ENCODE results near the gene GABARAPL2. TPM values are rescaled to one million over a fixed set of nuclear protein-coding genes. Genes with fewer than 3 reads are reported as not detected.
"Not testable (repeated sequence)": the region's sequence is repeated elsewhere in the genome, so short reads cannot be mapped to it uniquely, and the experiment has no call there.

The GABARAPL2 gene
- total and polyA plus RNA-seq, 2 experiments from 2014 or later: 47.8 to 130 TPM

DNA sequence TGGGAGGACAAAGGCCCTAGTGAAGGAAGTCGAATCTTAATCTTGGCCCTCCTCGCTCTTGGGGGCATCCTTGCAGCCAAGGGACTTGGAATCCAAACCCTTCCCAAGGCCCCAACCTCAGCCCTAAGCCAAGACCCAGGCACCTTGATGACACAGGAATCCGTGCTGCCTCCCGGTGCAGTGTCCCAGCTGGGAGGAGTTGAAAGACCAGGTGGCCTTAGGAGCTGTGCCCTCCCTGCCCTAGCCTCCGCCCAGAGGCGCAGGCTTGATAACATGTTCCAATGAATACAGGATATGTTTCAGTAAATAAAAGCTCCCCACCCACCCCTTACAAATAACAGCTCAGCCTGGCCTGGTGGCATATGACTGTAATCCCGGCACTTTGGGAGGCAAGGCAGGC is 30.3 kb upstream of the GABARAPL2 start, which contains the start of gene CHST5:
CHST5 (minus strand) TSS at position 208 of the 400 bp plus-strand sequence. CDS start 5,724 bp downstream, outside the sequence.
- H3K36me3 ChIP-seq (ENCODE audit: insufficient read depth): no peaks in the 10 kb centered on the region
- peaks cover 9% of the 10 kb centered on the region; the same call in 1 of the 3 replicates for H3K4me1 Mint-ChIP-seq
- peak within 1 kb of the TSS; percentile 93 for H2AFZ ChIP-seq
- H3K9me3 Mint-ChIP-seq: no peaks in the 10 kb centered on the region
- H3K4me2 ChIP-seq: no peak within 1 kb of the TSS
- H3K4me3 ChIP-seq: peak within 1 kb of the TSS; percentile 28; the same call in 1 of the 2 replicates
- H3K9me2 ChIP-seq (ENCODE audit: insufficient read depth): no peaks in the 10 kb centered on the region
- no peak within 1 kb of the TSS for H3K4me3 Mint-ChIP-seq
- peak within 1 kb of the TSS; percentile 31; the same call in 1 of the 2 replicates for H3K27ac Mint-ChIP-seq
- H3K27ac ChIP-seq (ENCODE audit: low read depth): no peak within 1 kb of the TSS
- no peaks in the 10 kb centered on the region for H3K27me3 ChIP-seq (ENCODE audit: insufficient read depth)
- H3K36me3 Mint-ChIP-seq (ENCODE audit: low read depth): no peaks in the 10 kb centered on the region
- ATAC-seq: peak; percentile 41
- DNase-seq (ENCODE audit: low spot score): peak; percentile 27
- H3K4me1 ChIP-seq (ENCODE audit: insufficient read depth): 0 out of 2 replicates have a peak, but pooled peaks cover 5% of the 10 kb centered on the region
- H3K27me3 Mint-ChIP-seq (ENCODE audit: insufficient read depth, low read depth, poor library complexity): peaks cover 7% of the 10 kb centered on the region
- no peaks in the 10 kb centered on the region for H3K79me2 ChIP-seq (replicated peaks; ENCODE audit: insufficient read depth)
- no peaks in the 10 kb centered on the region for H4K20me1 ChIP-seq (replicated peaks; ENCODE audit: insufficient read depth)
- TF ChIP-seq CREB1 (CRISPR knock-in tag; IDR thresholded peaks at IDR 0.05; ENCODE audit: low read depth) (no peak), ZNF114 (CRISPR knock-in tag; IDR thresholded peaks at IDR 0.05) (no peak)
- TF ChIP-seq, protein P1, sequence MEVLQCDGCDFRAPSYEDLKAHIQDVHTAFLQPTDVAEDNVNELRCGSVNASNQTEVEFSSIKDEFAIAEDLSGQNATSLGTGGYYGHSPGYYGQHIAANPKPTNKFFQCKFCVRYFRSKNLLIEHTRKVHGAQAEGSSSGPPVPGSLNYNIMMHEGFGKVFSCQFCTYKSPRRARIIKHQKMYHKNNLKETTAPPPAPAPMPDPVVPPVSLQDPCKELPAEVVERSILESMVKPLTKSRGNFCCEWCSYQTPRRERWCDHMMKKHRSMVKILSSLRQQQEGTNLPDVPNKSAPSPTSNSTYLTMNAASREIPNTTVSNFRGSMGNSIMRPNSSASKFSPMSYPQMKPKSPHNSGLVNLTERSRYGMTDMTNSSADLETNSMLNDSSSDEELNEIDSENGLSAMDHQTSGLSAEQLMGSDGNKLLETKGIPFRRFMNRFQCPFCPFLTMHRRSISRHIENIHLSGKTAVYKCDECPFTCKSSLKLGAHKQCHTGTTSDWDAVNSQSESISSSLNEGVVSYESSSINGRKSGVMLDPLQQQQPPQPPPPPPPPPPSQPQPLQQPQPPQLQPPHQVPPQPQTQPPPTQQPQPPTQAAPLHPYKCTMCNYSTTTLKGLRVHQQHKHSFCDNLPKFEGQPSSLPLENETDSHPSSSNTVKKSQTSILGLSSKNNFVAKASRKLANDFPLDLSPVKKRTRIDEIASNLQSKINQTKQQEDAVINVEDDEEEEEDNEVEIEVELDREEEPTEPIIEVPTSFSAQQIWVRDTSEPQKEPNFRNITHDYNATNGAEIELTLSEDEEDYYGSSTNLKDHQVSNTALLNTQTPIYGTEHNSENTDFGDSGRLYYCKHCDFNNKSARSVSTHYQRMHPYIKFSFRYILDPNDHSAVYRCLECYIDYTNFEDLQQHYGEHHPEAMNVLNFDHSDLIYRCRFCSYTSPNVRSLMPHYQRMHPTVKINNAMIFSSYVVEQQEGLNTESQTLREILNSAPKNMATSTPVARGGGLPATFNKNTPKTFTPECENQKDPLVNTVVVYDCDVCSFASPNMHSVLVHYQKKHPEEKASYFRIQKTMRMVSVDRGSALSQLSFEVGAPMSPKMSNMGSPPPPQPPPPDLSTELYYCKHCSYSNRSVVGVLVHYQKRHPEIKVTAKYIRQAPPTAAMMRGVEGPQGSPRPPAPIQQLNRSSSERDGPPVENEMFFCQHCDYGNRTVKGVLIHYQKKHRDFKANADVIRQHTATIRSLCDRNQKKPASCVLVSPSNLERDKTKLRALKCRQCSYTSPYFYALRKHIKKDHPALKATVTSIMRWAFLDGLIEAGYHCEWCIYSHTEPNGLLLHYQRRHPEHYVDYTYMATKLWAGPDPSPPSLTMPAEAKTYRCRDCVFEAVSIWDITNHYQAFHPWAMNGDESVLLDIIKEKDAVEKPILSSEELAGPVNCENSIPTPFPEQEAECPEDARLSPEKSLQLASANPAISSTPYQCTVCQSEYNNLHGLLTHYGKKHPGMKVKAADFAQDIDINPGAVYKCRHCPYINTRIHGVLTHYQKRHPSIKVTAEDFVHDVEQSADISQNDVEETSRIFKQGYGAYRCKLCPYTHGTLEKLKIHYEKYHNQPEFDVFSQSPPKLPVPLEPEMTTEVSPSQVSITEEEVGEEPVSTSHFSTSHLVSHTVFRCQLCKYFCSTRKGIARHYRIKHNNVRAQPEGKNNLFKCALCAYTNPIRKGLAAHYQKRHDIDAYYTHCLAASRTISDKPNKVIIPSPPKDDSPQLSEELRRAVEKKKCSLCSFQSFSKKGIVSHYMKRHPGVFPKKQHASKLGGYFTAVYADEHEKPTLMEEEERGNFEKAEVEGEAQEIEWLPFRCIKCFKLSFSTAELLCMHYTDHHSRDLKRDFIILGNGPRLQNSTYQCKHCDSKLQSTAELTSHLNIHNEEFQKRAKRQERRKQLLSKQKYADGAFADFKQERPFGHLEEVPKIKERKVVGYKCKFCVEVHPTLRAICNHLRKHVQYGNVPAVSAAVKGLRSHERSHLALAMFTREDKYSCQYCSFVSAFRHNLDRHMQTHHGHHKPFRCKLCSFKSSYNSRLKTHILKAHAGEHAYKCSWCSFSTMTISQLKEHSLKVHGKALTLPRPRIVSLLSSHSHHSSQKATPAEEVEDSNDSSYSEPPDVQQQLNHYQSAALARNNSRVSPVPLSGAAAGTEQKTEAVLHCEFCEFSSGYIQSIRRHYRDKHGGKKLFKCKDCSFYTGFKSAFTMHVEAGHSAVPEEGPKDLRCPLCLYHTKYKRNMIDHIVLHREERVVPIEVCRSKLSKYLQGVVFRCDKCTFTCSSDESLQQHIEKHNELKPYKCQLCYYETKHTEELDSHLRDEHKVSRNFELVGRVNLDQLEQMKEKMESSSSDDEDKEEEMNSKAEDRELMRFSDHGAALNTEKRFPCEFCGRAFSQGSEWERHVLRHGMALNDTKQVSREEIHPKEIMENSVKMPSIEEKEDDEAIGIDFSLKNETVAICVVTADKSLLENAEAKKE (CRISPR knock-in tag; IDR thresholded peaks at IDR 0.05): no peak
- no peaks in the 10 kb centered on the region for H3F3A ChIP-seq (replicated peaks; ENCODE audit: low read depth)

DNA sequence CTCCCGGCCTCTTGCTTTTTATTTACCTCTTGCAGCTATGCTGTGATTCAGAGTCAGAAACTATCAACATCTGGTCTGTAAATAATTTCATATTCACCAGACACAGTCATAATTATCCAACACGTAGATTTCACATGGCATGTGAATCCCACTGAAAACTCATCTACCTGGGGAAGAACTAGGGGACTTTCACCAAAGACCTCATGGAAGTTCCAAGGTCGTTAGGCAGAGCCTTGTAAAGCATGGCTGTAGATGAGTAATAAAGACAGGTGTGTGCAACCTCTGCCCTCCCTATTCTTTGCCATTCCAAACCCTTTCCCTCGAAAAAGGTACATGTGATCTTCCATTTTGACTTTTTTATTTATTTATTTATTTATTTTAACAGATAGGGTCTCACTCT is 28.4 kb upstream of the GABARAPL2 start:
- Mint-ChIP-seq H3K27me3 (ENCODE audit: insufficient read depth, low read depth, poor library complexity) (no peaks in the 10 kb centered on the region), H3K4me1 (peaks cover 4% of the 10 kb centered on the region; the same call in 1 of the 3 replicates), H3K27ac (no peak overlapping the region), H3K4me3 (no peak overlapping the region), H3K36me3 (ENCODE audit: low read depth) (no peaks in the 10 kb centered on the region; the same call in 2 of the 3 replicates), H3K9me3 (no peaks in the 10 kb centered on the region)
- Histone ChIP-seq H3F3A (replicated peaks; ENCODE audit: low read depth) (no peaks in the 10 kb centered on the region), H4K20me1 (replicated peaks; ENCODE audit: insufficient read depth) (no peaks in the 10 kb centered on the region), H3K27ac (ENCODE audit: low read depth) (no peak overlapping the region), H3K9me2 (ENCODE audit: insufficient read depth) (no peaks in the 10 kb centered on the region), H3K4me2 (no peak overlapping the region), H2AFZ (no peak overlapping the region), H3K4me3 (no peak overlapping the region), H3K79me2 (replicated peaks; ENCODE audit: insufficient read depth) (no peaks in the 10 kb centered on the region), H3K36me3 (ENCODE audit: insufficient read depth) (no peaks in the 10 kb centered on the region), H3K27me3 (ENCODE audit: insufficient read depth) (no peaks in the 10 kb centered on the region), H3K4me1 (ENCODE audit: insufficient read depth) (0 out of 2 replicates have a peak, but pooled peaks cover 5% of the 10 kb centered on the region)
- no peak for DNase-seq (ENCODE audit: low spot score)
- ATAC-seq: no peak
- TF ChIP-seq EZH2 (IDR thresholded peaks at IDR 0.05; ENCODE audit: low read depth, unreplicated experiment): no peak

DNA sequence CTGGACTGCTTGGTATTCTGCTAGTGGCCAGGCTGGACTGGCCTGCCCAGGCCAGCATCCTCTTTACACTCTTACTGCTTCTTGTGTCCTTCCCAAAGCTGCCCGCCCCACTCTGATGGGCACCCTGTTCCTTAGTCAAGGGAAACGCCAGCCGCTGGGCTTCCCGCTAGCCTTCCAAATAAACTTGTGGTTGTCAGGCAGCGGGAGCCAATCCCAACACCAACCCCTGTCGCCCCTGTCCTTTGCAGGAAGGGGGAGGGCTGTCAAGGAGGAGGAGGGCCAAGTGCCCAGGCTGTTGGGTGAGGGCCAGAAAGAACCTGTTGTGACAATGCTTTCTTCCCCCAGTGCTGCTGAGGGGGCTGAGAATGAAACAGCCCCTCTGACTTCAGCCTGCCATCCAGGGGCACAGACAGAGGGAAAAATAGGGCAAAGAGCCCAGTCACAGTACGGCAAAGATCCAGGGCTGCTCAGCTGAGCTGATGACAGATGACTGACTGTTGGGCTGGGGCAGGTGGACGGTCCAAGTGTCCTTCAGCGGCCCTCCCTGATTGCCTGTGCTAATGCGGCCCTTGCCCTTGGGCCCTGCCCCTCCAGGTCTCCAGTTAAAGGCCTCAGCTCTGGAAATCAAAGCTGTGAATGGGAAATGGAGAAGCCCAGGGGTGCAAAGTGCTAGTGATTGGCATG is 27.2 kb upstream of the GABARAPL2 start:
- not testable (repeated sequence) for ATAC-seq; H3K4me1 ChIP-seq (ENCODE audit: insufficient read depth); H3K27ac Mint-ChIP-seq; H3K4me3 ChIP-seq; DNase-seq (ENCODE audit: low spot score); H3K9me3 Mint-ChIP-seq; H3F3A ChIP-seq (replicated peaks; ENCODE audit: low read depth); H3K27ac ChIP-seq (ENCODE audit: low read depth); H3K4me1 Mint-ChIP-seq; H3K4me3 Mint-ChIP-seq; H3K79me2 ChIP-seq (replicated peaks; ENCODE audit: insufficient read depth); H3K27me3 ChIP-seq (ENCODE audit: insufficient read depth); H3K36me3 ChIP-seq (ENCODE audit: insufficient read depth); H3K4me2 ChIP-seq; H2AFZ ChIP-seq; H3K27me3 Mint-ChIP-seq (ENCODE audit: insufficient read depth, low read depth, poor library complexity); H3K9me2 ChIP-seq (ENCODE audit: insufficient read depth); H3K36me3 Mint-ChIP-seq (ENCODE audit: low read depth); H4K20me1 ChIP-seq (replicated peaks; ENCODE audit: insufficient read depth)
